ENCODE data around the gene SMIM27. TPM values are rescaled to one million over a fixed set of nuclear protein-coding genes. Genes with fewer than 3 reads are reported as not detected.

The SMIM27 gene
- total and polyA plus RNA-seq, 2 of the 13 experiments (the other 11 are each of a cell fraction or from before 2014, with no cell fraction given), result 17.9 to 19.0 TPM

GRCh38 chr9:32550562-32551275 is 1.4 kb upstream of the SMIM27 start (continued):
- peak; percentile 97 for TF ChIP-seq ARID4A (CRISPR knock-in tag; IDR thresholded peaks at IDR 0.05; ENCODE audit: borderline replicate concordance)
- peak; percentile 18 for TF ChIP-seq ZNF607 (CRISPR knock-in tag; IDR thresholded peaks at IDR 0.05; ENCODE audit: borderline replicate concordance)
- TF ChIP-seq KAT8 (CRISPR knock-in tag; IDR thresholded peaks at IDR 0.05), result peak; percentile 78
- no peak for TF ChIP-seq IKZF4 (CRISPR knock-in tag; IDR thresholded peaks at IDR 0.05; ENCODE audit: borderline replicate concordance, low read depth, not compliant biosample characterization)
- TF ChIP-seq DMAP1 (CRISPR knock-in tag; IDR thresholded peaks at IDR 0.05), result peak; percentile 55
- TF ChIP-seq ARNT2 (CRISPR knock-in tag; IDR thresholded peaks at IDR 0.05; ENCODE audit: low read depth), result peak; percentile 93
- TF ChIP-seq ZBTB21 (CRISPR knock-in tag; IDR thresholded peaks at IDR 0.05), result no peak
- TF ChIP-seq CREM (IDR thresholded peaks at IDR 0.05), result peak; percentile 70
- no peak for TF ChIP-seq CREM (CRISPR knock-in tag; IDR thresholded peaks at IDR 0.05)
- TF ChIP-seq ZNF225 (CRISPR knock-in tag; IDR thresholded peaks at IDR 0.05), result peak; percentile 22; the same call in 1 of the 2 replicates
- no peak for TF ChIP-seq ZNF672 (CRISPR knock-in tag; IDR thresholded peaks at IDR 0.05)
- TF ChIP-seq ZBTB3 (CRISPR knock-in tag; IDR thresholded peaks at IDR 0.05; ENCODE audit: borderline replicate concordance, low read depth), result no peak
- peak; percentile 23; the same call in 1 of the 2 replicates for TF ChIP-seq MNT (IDR thresholded peaks at IDR 0.05)
- TF ChIP-seq ZNF574 (CRISPR knock-in tag; IDR thresholded peaks at IDR 0.05), result peak; percentile 77
- peak; percentile 27; the same call in 1 of the 2 replicates for TF ChIP-seq ZBTB44 (CRISPR knock-in tag; IDR thresholded peaks at IDR 0.05)
- peak; percentile 17; the same call in 1 of the 2 replicates for TF ChIP-seq SP2 (CRISPR knock-in tag; IDR thresholded peaks at IDR 0.05)
- TF ChIP-seq ZNF616 (CRISPR knock-in tag; IDR thresholded peaks at IDR 0.05; ENCODE audit: low read depth), result no peak

Data from HepG2 (cell line).